ENCODE results near the gene DYSF.

DNA sequence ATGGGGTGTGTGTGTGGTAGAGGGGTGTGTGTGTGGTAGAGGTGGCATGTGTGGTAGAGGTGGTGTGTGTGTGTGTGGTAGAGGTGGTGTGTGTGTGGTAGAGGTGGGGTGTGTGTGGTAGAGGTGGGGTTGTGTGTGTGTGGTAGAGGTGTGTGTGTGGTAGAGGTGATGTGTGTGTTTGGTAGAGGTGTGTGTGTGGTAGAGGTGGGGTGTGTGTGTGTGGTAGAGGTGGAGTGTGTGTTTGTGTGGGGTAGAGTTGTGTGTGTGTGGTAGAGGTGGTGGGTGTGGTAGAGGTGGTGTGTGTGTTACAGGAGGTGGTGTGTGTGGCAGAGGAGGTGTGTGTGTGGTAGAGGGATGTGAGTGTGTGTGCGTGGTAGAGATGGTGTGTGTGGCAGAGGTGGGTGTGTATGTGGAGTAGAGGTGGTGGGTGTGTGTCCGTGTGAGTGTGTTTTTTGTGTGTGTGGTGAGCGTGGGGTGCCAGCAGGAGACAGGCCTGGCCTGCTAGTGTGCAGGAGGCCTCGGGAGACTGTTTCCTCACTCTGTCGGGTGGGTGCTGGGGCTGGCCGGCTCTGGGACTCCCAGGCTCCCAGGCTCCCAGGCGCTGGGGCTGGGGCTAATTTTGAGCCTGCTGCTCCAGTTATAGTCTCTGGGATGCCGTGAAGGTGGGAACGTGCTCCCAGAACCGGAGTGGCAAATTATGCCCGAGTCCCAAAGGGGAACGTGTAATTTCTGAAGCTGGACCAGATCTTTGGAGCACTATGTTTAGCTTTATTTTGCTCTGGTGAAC, 165.2 kb downstream of the DYSF start:
- TF ChIP-seq, protein P1, sequence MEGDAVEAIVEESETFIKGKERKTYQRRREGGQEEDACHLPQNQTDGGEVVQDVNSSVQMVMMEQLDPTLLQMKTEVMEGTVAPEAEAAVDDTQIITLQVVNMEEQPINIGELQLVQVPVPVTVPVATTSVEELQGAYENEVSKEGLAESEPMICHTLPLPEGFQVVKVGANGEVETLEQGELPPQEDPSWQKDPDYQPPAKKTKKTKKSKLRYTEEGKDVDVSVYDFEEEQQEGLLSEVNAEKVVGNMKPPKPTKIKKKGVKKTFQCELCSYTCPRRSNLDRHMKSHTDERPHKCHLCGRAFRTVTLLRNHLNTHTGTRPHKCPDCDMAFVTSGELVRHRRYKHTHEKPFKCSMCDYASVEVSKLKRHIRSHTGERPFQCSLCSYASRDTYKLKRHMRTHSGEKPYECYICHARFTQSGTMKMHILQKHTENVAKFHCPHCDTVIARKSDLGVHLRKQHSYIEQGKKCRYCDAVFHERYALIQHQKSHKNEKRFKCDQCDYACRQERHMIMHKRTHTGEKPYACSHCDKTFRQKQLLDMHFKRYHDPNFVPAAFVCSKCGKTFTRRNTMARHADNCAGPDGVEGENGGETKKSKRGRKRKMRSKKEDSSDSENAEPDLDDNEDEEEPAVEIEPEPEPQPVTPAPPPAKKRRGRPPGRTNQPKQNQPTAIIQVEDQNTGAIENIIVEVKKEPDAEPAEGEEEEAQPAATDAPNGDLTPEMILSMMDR (IDR thresholded peaks at IDR 0.05), result no peak
- no peak for TF ChIP-seq POLR2A (IDR thresholded peaks at IDR 0.05)

All from Peyer's patch (tissue), 4 donors.